Measurements from ENCODE around the gene PTMA.
"Not testable (repeated sequence)": the region's sequence is repeated elsewhere in the genome, so short reads cannot be mapped to it uniquely, and the experiment has no call there.

Gene PTMA

GRCh38 chr2:231701456-231702373, 6.6 kb upstream of the PTMA start:
- no peak for DNase-seq

GRCh38 chr2:231704017-231704416, 4.3 kb upstream of the PTMA start:
- DNase-seq = no peak

GRCh38 chr2:231706731-231707624, 1.3 kb upstream of the PTMA start:
- DNase-seq = peak; percentile 100

- DNase-seq = no peak
These were observed 749 bp upstream of the PTMA start for GRCh38 chr2:231707625-231707926.

GRCh38 chr2:231708773-231709635, 679 bp downstream of the PTMA start:
- peak; percentile 75 for DNase-seq

GRCh38 chr2:231709636-231709980, 1.3 kb downstream of the PTMA start:
- DNase-seq = no peak

GRCh38 chr2:231709981-231710798, 1.9 kb downstream of the PTMA start:
- DNase-seq = peak; percentile 94

GRCh38 chr2:231710799-231711676, 2.7 kb downstream of the PTMA start:
- DNase-seq = peak; percentile 60

- peak; percentile 32 for DNase-seq
These were observed 3.5 kb downstream of the PTMA start for GRCh38 chr2:231711677-231712450.

GRCh38 chr2:231712451-231713021, 4.2 kb downstream of the PTMA start:
- DNase-seq = not testable (repeated sequence)

GRCh38 chr2:231713406-231713729, 5.0 kb downstream of the PTMA start:
- DNase-seq = not testable (repeated sequence)

- DNase-seq = peak; percentile 93
These were observed 5.7 kb downstream of the PTMA start for GRCh38 chr2:231713730-231714638.

- peak; percentile 94 for DNase-seq
These were observed 6.5 kb downstream of the PTMA start for GRCh38 chr2:231714639-231715498.

GRCh38 chr2:231715499-231715837, 7.1 kb downstream of the PTMA start:
- no peak for DNase-seq

- DNase-seq = no peak
These were observed 7.8 kb downstream of the PTMA start for GRCh38 chr2:231715988-231716616.

- no peak for DNase-seq
These were observed 8.4 kb downstream of the PTMA start for GRCh38 chr2:231716666-231717280.

Data from eye (tissue), 1 donor.